NCI-H526 (cell line): Measurements from ENCODE around the gene SPACA1.

ENCODE experiments used
- DNase-seq, 2 experiments: peaks; one replicate each; lab custom pipeline; 2025; lab: John Stamatoyannopoulos, UW

Gene SPACA1

GRCh38 chr6:88105741-88106340 is 58.2 kb downstream of the SPACA1 start:
- no peak for DNase-seq

GRCh38 chr6:88107241-88107640 is 59.6 kb downstream of the SPACA1 start:
- DNase-seq, result no peak

GRCh38 chr6:88111991-88112390 is 64.3 kb downstream of the SPACA1 start:
- DNase-seq, result no peak

GRCh38 chr6:88114838-88115237 is 67.2 kb downstream of the SPACA1 start:
- DNase-seq, result no peak

DNA sequence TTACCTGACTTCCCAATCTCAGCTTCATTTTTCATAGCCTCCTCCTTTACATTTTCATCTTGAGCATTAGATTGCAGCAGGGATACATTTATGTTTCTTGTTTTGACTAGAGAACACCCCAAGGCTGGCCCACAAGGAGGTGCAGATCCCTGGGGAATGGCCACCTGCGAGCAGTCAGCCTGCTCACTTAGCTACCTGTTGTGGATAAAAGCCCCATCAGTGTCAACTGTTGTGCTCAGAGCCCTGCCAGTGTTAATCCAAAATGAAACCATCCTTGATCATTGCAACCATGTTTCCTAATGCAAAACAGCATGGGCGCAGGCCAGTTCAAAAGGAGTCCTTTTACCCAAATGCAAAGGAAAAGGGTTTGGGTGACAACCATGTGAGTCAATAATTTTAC is 67.7 kb downstream of the SPACA1 start:
- peak in 1 of 2 experiments; percentile 29 for DNase-seq

- no peak for DNase-seq
Observed at GRCh38 chr6:88116276-88116675, 68.6 kb downstream of the SPACA1 start.
